Left renal pelvis (tissue), 4 donors: Measurements from ENCODE around the gene TSPYL6. TPM values are rescaled to one million over a fixed set of nuclear protein-coding genes. Genes with fewer than 3 reads are reported as not detected.

Source experiments
- DNase-seq, 4 donors: peaks; one replicate each; pipeline ENCODE4 v3.0.0-alpha.2; 2013; ENCODE audit warnings: low read depth in 4 of 4, low spot score in 3 of 4
- polyA plus RNA-seq, 4 donors: library from polyadenylated mRNA; unstranded; fragments of 120-200 nt; gene quantifications; one replicate each; pipeline ENCODE4 v1.2.1, GENCODE V29; 2013; ENCODE audit not compliant: insufficient read length in 4 of 4

Gene TSPYL6
- polyA plus RNA-seq, 4 donors = 0.10 to 0.29 TPM; not detected in 2

DNA sequence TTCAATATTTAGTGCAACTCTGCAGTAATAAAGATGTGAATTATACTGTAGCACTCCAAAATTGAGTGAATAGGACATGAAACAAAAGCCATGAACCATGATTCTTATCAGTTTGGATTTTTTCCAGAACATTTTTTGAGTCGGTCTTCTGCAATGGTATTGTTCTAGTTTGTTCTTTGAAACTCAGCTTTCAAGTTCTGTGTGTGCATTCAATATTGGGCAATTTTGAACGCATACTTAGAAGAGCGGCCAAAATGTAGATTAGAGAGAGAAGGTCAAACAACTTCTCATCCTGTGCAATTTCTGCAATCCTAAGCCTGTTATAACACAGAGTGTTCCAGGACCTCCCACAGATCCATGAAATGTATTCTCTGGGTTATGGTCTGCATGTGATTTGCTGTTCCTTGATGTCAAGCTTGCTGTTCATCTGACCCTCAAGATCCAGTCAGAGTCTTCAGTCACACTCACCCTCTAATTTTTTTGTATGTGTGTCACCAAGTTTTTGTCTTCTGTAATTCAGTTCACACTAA is 48.3 kb downstream of the TSPYL6 start:
- DNase-seq = no peak

DNA sequence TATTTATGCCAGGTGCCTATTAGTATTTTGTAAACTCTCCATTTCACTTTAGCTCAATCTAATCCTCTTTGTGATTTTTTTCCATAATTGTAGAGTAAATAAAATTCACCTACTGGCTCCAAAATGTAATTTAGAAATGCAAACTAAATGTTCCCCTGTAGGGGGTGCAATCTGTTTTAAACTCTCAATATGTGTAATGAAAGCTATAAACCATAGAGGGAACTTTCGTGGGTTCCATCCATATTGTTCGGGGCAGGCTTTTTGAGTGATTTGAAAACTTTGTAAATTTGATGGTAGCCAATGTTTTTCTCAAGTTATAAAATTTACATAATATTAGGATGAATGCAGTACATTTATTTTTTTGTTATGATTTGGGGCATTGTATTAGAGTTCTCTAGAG is 49.4 kb downstream of the TSPYL6 start:
- DNase-seq = no peak

DNA sequence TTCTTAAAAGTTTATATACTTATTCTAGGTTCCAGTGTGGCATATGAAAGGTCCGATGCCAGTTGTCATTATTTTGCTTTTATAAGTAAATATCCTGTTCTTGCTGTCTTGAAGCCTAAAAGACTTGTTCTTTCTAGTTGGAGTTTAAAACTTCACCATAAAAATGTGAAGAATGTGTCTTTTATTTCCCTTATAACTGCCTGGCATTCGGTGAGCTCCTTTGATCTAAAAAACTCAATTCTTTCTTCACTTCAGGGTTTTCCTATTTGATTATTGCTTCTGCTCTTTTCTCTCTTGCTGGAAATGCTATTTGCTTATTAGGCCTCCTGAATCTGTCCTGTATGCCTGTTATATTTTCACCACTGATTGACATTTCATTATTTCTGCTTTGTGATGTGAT is 51.6 kb downstream of the TSPYL6 start:
- no peak for DNase-seq

Other genes starting within 250 kb of the TSPYL6 start
- gene ACYP2, start 140.6 kb downstream of the TSPYL6 start, polyA plus RNA-seq = 10 to 100 TPM; 13.0 to 26.2 (median 18.2) TPM
- gene SPTBN1, start 200.1 kb upstream of the TSPYL6 start, polyA plus RNA-seq = 100 to 1,000 TPM; 236 to 293 (median 257) TPM